Natural killer cell (primary cell): ENCODE results near the gene XKR3. TPM values are rescaled to one million over a fixed set of nuclear protein-coding genes. Genes with fewer than 3 reads are reported as not detected.

Source experiments
- ATAC-seq, 3 donors: fragments of 150-1000 bp in 2 of 3; fragments of 200-7000 bp in 1 of 3; cut with Tn5 transposase; 1 replicate in 1 of 3; 2 replicates in 2 of 3; pipeline ENCODE4 v1.10.0; 2021; ENCODE audit warnings: mild to moderate bottlenecking in 2 of 3, moderate library complexity in 2 of 3
- DNase-seq, 2 donors: peaks; one replicate each; pipeline versions ENCODE4 v3.0.0 to v3.0.0-alpha.2; 2013 to 2021; ENCODE audit warnings: mixed read lengths in 1 of 2
- H3K27ac ChIP-seq: one replicate; pipeline ENCODE4 v1.5.1; 2013; ENCODE audit warnings: mild to moderate bottlenecking, low read length
- H3K27me3 ChIP-seq: one replicate; pipeline ENCODE4 v1.6.1; 2013; ENCODE audit warnings: low read length; ENCODE audit not compliant: control insufficient read depth, insufficient read depth
- H3K36me3 ChIP-seq: one replicate; pipeline ENCODE4 v1.6.1; 2013; ENCODE audit warnings: low read length; ENCODE audit not compliant: control insufficient read depth, insufficient read depth
- H3K4me1 ChIP-seq: one replicate; pipeline ENCODE4 v1.6.1; 2013; ENCODE audit warnings: low read length; ENCODE audit not compliant: control insufficient read depth, insufficient read depth
- H3K4me3 ChIP-seq: one replicate; pipeline ENCODE4 v1.5.1; 2013; ENCODE audit warnings: low read length
- H3K9me3 ChIP-seq: one replicate; pipeline ENCODE4 v1.6.1; 2013; ENCODE audit warnings: low read length; ENCODE audit not compliant: control insufficient read depth, insufficient read depth
- H3K27ac Mint-ChIP-seq, 2 donors: one replicate each; pipeline ENCODE4 v1.8.0; 2022; ENCODE audit warnings: mild to moderate bottlenecking in 2 of 2, mixed read lengths in 2 of 2, moderate library complexity in 1 of 2
- H3K27me3 Mint-ChIP-seq, 2 donors: one replicate each; pipeline ENCODE4 v1.8.0; 2022; ENCODE audit warnings: low read depth in 2 of 2, mixed read lengths in 2 of 2
- H3K36me3 Mint-ChIP-seq: one replicate; pipeline ENCODE4 v1.8.0; 2022; ENCODE audit warnings: mixed read lengths
- H3K4me1 Mint-ChIP-seq, 2 donors: one replicate each; pipeline ENCODE4 v1.8.0; 2022; ENCODE audit warnings: mixed read lengths in 2 of 2
- H3K4me3 Mint-ChIP-seq: one replicate; pipeline ENCODE4 v1.8.0; 2022; ENCODE audit warnings: mild to moderate bottlenecking, moderate library complexity, mixed read lengths
- H3K9me3 Mint-ChIP-seq, 2 donors: one replicate each; pipeline ENCODE4 v1.8.0; 2022; ENCODE audit warnings: mixed read lengths in 2 of 2
- CTCF ChIP-seq: fragments of 200-600 bp; IDR thresholded peaks from one replicate; pipeline ENCODE4 v1.8.0; 2022; ENCODE audit warnings: antibody characterized with exemption
- WGBS: methylation state at CpG from one replicate; pipeline ENCODE4 v1.1.7; 2013; ENCODE audit warnings: missing lambda C conversion rate; ENCODE audit not compliant: insufficient coverage; 5-methylcytosine and 5-hydroxymethylcytosine counted together
- intact Hi-C: fragments of 100-400 bp; cut with micrococcal nuclease; formaldehyde crosslinking; loops from one replicate; pipeline ENCODE4 v1.14.2; 2022
- total RNA-seq, 4 donors: library from RNA; stranded (reverse); fragments of 120-200 nt in 1 of 4; gene quantifications; one replicate each; pipeline versions ENCODE4 v1.2.3 to v1.2.4, GENCODE V29; 2013 to 2022

XKR3 gene
- total RNA-seq, 3 donors from 2014 or later (not counting 1 experiment from before 2014, with no cell fraction given) = not detected

DNA sequence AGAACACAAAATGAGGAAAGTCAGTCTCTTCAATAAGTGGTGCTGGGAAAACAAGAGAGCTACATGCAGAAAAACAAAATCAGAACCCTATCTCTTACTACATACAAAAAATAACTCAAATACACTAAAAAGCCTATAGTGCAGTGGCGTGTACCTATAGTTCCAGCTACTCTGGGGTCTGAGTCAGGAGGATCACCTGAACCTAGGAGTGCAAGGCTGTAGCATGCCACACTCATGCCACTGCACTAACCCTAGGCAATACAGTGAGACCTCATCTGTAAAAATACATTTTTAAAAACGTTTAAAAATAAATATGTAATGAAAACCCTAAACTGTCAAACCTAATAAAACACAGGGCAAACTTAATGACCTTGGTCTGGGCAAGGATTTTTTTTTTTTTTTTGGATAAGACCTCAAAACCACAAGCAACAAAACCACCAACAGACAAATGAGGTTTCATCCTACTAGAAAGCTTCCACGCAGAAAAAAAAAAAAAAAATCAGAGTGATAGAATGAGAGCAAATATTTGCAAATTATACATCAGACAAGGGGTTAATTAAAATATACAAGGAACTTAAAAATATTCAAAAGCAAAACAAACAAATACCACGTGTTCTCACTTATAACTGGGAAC lies 35.2 kb downstream of the XKR3 start:
- peaks cover 7% of the 10 kb centered on the region in 2 donors for H3K27me3 Mint-ChIP-seq

GRCh38 chr22:16783930-16784354 lies 41.3 kb downstream of the XKR3 start:
- Histone ChIP-seq H3K36me3 (no peaks in the 10 kb centered on the region), H3K27me3 (no peaks in the 10 kb centered on the region), H3K4me3 (no peak overlapping the region), H3K27ac (no peak overlapping the region), H3K4me1 (no peaks in the 10 kb centered on the region), H3K9me3 (no peaks in the 10 kb centered on the region)
- intact Hi-C loops = no loop called here
- WGBS = 88% methylated on average over 8 of the region's 8 CpGs
- Mint-ChIP-seq H3K4me1 (no peaks in the 10 kb centered on the region), H3K36me3 (no peaks in the 10 kb centered on the region), H3K4me3 (no peak overlapping the region), H3K27me3 (peaks cover 0 to 2% of the 10 kb centered on the region in 2 donors), H3K9me3 (no peaks in the 10 kb centered on the region), H3K27ac (no peak overlapping the region)
- ATAC-seq (no peak), DNase-seq (no peak)
- TF ChIP-seq CTCF = peak; percentile 12

More for the DNA sequence above, 35.2 kb downstream of the XKR3 start:
- 50% methylated on average over 1 of the region's 4 CpGs for WGBS
- no peak overlapping the region for H3K27ac ChIP-seq
- intact Hi-C loops = no loop called here
- Mint-ChIP-seq H3K4me1 (no peaks in the 10 kb centered on the region), H3K36me3 (no peaks in the 10 kb centered on the region), H3K4me3 (no peak overlapping the region), H3K9me3 (peaks cover 0 to 4% of the 10 kb centered on the region in 2 donors), H3K27ac (no peak overlapping the region)
- no peaks in the 10 kb centered on the region for H3K27me3 ChIP-seq
- H3K4me3 ChIP-seq = no peak overlapping the region
- no peaks in the 10 kb centered on the region for H3K4me1 ChIP-seq
- no peak for TF ChIP-seq CTCF
- DNase-seq (no peak), ATAC-seq (no peak)
- H3K36me3 ChIP-seq = no peaks in the 10 kb centered on the region
- no peaks in the 10 kb centered on the region for H3K9me3 ChIP-seq

DNA sequence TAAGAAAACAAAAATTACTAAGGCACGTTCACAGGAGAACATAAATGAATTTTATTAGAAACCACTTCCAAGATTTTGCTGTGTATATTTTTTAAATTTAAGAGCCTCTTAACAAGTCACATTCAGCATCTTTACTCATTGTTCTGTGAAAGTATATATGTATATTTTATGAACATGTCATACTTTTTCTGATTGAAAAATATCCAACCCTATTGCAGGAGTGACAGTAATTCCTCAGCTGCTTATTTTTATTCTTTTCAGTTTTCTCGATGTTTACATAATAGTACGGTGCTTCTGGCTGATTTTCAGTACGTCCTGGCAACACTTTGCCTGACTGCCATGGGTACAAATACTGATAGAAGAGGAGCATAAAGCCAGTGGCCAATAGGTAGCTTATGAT lies 41.8 kb downstream of the XKR3 start:
- DNase-seq (no peak), ATAC-seq (no peak)
- no peaks in the 10 kb centered on the region for H3K36me3 Mint-ChIP-seq
- no peaks in the 10 kb centered on the region for H3K9me3 Mint-ChIP-seq
- Histone ChIP-seq H3K36me3 (no peaks in the 10 kb centered on the region), H3K9me3 (no peaks in the 10 kb centered on the region), H3K27ac (no peak overlapping the region), H3K4me1 (no peaks in the 10 kb centered on the region), H3K4me3 (no peak overlapping the region), H3K27me3 (no peaks in the 10 kb centered on the region)
- peaks cover 0 to 2% of the 10 kb centered on the region in 2 donors for H3K27me3 Mint-ChIP-seq
- TF ChIP-seq CTCF = no peak
- H3K4me3 Mint-ChIP-seq = no peak overlapping the region
- 97% methylated on average over 3 of the region's 4 CpGs for WGBS
- H3K4me1 Mint-ChIP-seq = no peaks in the 10 kb centered on the region
- no peak overlapping the region for H3K27ac Mint-ChIP-seq
- intact Hi-C loops = no loop called here

GRCh38 chr22:16781764-16782329 lies 43.4 kb downstream of the XKR3 start:
- no peak overlapping the region for H3K4me3 ChIP-seq
- no peaks in the 10 kb centered on the region for H3K4me1 Mint-ChIP-seq
- WGBS = 90% methylated on average over 1 of the region's 2 CpGs
- H3K4me1 ChIP-seq = no peaks in the 10 kb centered on the region
- H3K36me3 ChIP-seq = no peaks in the 10 kb centered on the region
- no peaks in the 10 kb centered on the region for H3K9me3 Mint-ChIP-seq
- ATAC-seq = no peak
- H3K27me3 ChIP-seq = no peaks in the 10 kb centered on the region
- H3K27ac Mint-ChIP-seq = no peak overlapping the region
- intact Hi-C loops = no loop called here
- no peak overlapping the region for H3K27ac ChIP-seq
- H3K9me3 ChIP-seq = no peaks in the 10 kb centered on the region
- no peak for TF ChIP-seq CTCF
- H3K4me3 Mint-ChIP-seq = no peak overlapping the region
- no peaks in the 10 kb centered on the region for H3K36me3 Mint-ChIP-seq
- no peak for DNase-seq
- H3K27me3 Mint-ChIP-seq = peaks cover 0 to 5% of the 10 kb centered on the region in 2 donors
